ENCODE results near the gene C6orf132.

The C6orf132 gene, protein sequence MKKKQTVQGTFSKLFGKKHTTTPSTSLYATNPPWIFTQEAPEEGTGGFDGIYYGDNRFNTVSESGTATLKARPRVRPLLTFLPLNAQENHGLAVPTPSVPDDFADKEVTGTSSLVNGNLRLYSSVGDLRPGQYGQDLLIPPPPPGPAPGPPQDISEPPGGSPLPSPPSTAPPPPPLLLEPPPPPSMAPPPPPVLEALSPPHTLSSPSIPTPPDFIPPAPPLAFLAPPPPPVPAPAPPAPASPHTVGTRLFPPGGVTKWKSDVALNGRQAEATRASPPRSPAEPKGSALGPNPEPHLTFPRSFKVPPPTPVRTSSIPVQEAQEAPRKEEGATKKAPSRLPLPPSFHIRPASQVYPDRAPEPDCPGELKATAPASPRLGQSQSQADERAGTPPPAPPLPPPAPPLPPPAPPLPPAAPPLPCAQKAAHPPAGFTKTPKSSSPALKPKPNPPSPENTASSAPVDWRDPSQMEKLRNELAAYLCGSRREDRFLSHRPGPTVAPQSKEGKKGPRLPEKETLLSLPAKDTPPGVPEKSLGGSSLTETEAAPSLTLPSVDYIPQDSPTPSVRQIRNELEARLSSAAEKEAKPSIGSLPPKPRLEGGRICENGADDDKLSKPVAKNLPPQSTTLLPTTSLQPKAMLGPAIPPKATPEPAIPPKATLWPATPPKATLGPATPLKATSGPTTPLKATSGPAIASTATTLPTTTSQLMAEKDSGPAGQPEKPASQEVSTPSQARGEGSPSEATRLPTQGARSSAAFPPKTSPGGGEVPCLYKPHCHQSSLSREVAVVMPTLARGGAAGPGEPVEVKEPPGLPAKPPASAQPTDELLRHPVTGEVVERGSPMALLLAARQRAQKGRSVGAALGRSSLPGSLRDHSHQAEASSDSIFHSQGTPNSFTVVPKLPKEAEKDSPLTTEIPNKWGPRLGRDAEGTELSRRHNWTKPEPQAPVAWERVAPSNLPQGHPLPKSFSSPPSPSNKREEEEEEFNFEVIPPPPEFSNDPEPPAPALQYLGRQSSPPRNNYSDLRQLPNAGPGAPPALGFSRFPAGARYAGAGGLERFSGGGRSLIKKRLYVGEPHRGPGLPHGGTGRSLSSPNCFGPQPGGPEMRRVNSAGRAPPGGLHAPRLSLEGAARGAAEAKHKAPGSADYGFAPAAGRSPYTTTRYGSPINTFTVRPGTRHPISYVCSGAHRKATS

DNA sequence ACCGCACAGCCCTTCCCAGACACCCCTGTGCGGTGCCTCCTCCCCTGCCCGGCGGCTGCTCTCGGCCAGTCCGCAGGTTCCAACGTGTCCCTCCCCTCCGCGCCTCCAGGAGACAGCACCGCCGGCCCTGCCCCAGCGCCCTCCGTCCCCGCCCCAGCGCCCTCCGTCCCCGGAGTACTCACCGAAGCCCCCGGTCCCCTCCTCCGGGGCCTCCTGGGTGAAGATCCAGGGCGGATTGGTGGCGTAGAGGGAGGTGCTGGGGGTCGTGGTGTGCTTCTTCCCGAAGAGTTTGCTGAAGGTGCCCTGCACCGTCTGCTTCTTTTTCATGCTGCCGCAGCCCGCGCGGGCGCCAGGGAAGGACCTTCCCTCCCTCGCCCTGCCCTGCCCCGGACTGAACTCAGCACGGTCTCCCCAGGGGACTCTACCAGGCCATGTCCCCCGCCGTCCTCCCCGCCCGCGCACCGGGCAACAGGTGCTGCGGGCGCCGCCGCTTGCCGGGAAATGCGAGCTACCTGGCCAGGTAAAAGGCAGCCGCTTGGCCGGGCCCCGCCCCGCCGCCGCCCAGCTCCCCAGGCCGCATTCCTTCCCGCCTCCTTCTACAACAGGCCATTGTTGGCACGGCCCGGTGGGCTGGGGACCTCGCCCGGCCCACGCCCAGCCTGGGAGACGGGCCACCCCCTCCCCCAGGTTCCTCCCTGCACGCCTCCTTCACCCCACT lies at the start of gene C6orf132:
TSS of gene C6orf132 (minus strand) at position 503 of the 718 bp plus-strand sequence. CDS start at position 327, 176 bp downstream.
- Histone ChIP-seq H3F3A (ENCODE audit: low read depth) (no peaks in the 10 kb centered on the region), H3K79me2 (ENCODE audit: insufficient read depth, low read length) (no peaks in the 10 kb centered on the region), H3K9me2 (replicated peaks; ENCODE audit: low read depth, low read length) (no peaks in the 10 kb centered on the region), H4K20me1 (ENCODE audit: insufficient read depth, low read length, poor library complexity, severe bottlenecking) (no peaks in the 10 kb centered on the region), H3K4me3 (ENCODE audit: low read length, poor library complexity, severe bottlenecking) (no peak within 1 kb of the TSS), H3K36me3 (ENCODE audit: insufficient read depth, low read length) (no peaks in the 10 kb centered on the region), H3K27me3 (ENCODE audit: insufficient read depth, low read length, poor library complexity, severe bottlenecking) (no peaks in the 10 kb centered on the region), H3K4me2 (ENCODE audit: low read depth, low read length, poor library complexity, severe bottlenecking) (no peak within 1 kb of the TSS), H3K9ac (ENCODE audit: low read depth, low read length, poor library complexity, severe bottlenecking) (no peak within 1 kb of the TSS), H2AFZ (ENCODE audit: low read length) (no peak within 1 kb of the TSS), H3K4me1 (ENCODE audit: insufficient read depth, low read length, poor library complexity, severe bottlenecking) (no peaks in the 10 kb centered on the region), H3K9me3 (ENCODE audit: insufficient read depth, low read depth, low read length) (no peaks in the 10 kb centered on the region)
- TF ChIP-seq, protein P1, sequence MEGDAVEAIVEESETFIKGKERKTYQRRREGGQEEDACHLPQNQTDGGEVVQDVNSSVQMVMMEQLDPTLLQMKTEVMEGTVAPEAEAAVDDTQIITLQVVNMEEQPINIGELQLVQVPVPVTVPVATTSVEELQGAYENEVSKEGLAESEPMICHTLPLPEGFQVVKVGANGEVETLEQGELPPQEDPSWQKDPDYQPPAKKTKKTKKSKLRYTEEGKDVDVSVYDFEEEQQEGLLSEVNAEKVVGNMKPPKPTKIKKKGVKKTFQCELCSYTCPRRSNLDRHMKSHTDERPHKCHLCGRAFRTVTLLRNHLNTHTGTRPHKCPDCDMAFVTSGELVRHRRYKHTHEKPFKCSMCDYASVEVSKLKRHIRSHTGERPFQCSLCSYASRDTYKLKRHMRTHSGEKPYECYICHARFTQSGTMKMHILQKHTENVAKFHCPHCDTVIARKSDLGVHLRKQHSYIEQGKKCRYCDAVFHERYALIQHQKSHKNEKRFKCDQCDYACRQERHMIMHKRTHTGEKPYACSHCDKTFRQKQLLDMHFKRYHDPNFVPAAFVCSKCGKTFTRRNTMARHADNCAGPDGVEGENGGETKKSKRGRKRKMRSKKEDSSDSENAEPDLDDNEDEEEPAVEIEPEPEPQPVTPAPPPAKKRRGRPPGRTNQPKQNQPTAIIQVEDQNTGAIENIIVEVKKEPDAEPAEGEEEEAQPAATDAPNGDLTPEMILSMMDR (conservative IDR thresholded peaks at IDR 0.05; ENCODE audit: low read length), result no peak
- TF ChIP-seq EZH2phosphoT487 (IDR thresholded peaks at IDR 0.05; ENCODE audit: borderline replicate concordance), result no peak

GRCh38 chr6:42190554-42191183 lies 48.2 kb upstream of the C6orf132 start:
- TF ChIP-seq, protein P1 (conservative IDR thresholded peaks at IDR 0.05; ENCODE audit: low read length), result no peak

GRCh38 chr6:42188406-42188805 lies 46.0 kb upstream of the C6orf132 start:
- H2AFZ ChIP-seq (ENCODE audit: low read length), result no peak overlapping the region
- no peaks in the 10 kb centered on the region for H3K9me3 ChIP-seq (ENCODE audit: insufficient read depth, low read depth, low read length)
- no peak overlapping the region for H3K9ac ChIP-seq (ENCODE audit: low read depth, low read length, poor library complexity, severe bottlenecking)
- no peaks in the 10 kb centered on the region for H3K27me3 ChIP-seq (ENCODE audit: insufficient read depth, low read length, poor library complexity, severe bottlenecking)
- no peaks in the 10 kb centered on the region for H3F3A ChIP-seq (ENCODE audit: low read depth)
- H3K4me1 ChIP-seq (ENCODE audit: insufficient read depth, low read length, poor library complexity, severe bottlenecking), result no peaks in the 10 kb centered on the region
- no peak overlapping the region for H3K4me3 ChIP-seq (ENCODE audit: low read length, poor library complexity, severe bottlenecking)
- H3K36me3 ChIP-seq (ENCODE audit: insufficient read depth, low read length), result no peaks in the 10 kb centered on the region
- H3K4me2 ChIP-seq (ENCODE audit: low read depth, low read length, poor library complexity, severe bottlenecking), result no peak overlapping the region
- H4K20me1 ChIP-seq (ENCODE audit: insufficient read depth, low read length, poor library complexity, severe bottlenecking), result no peaks in the 10 kb centered on the region
- no peaks in the 10 kb centered on the region for H3K9me2 ChIP-seq (replicated peaks; ENCODE audit: low read depth, low read length)
- H3K79me2 ChIP-seq (ENCODE audit: insufficient read depth, low read length), result no peaks in the 10 kb centered on the region
- no peak for TF ChIP-seq EZH2phosphoT487 (IDR thresholded peaks at IDR 0.05; ENCODE audit: borderline replicate concordance)
- TF ChIP-seq, protein P1 (conservative IDR thresholded peaks at IDR 0.05; ENCODE audit: low read length), result no peak

More at GRCh38 chr6:42190554-42191183, 48.2 kb upstream of the C6orf132 start:
- Histone ChIP-seq H3K9ac (ENCODE audit: low read depth, low read length, poor library complexity, severe bottlenecking) (no peak overlapping the region), H3K36me3 (ENCODE audit: insufficient read depth, low read length) (no peaks in the 10 kb centered on the region), H3K9me2 (replicated peaks; ENCODE audit: low read depth, low read length) (no peaks in the 10 kb centered on the region), H3K9me3 (ENCODE audit: insufficient read depth, low read depth, low read length) (no peaks in the 10 kb centered on the region), H3K79me2 (ENCODE audit: insufficient read depth, low read length) (no peaks in the 10 kb centered on the region), H2AFZ (ENCODE audit: low read length) (no peak overlapping the region), H3K27me3 (ENCODE audit: insufficient read depth, low read length, poor library complexity, severe bottlenecking) (no peaks in the 10 kb centered on the region), H3K4me2 (ENCODE audit: low read depth, low read length, poor library complexity, severe bottlenecking) (no peak overlapping the region), H3F3A (ENCODE audit: low read depth) (no peaks in the 10 kb centered on the region), H3K4me3 (ENCODE audit: low read length, poor library complexity, severe bottlenecking) (no peak overlapping the region), H3K4me1 (ENCODE audit: insufficient read depth, low read length, poor library complexity, severe bottlenecking) (no peaks in the 10 kb centered on the region), H4K20me1 (ENCODE audit: insufficient read depth, low read length, poor library complexity, severe bottlenecking) (no peaks in the 10 kb centered on the region)

Data from Loucy (cell line).